Measurements from ENCODE around the gene GALNT17.

Gene GALNT17

GRCh38 chr7:71286924-71287323 lies 155.0 kb downstream of the GALNT17 start:
- DNase-seq = no peak

- DNase-seq = no peak
Observed at GRCh38 chr7:71290452-71290851, 158.5 kb downstream of the GALNT17 start.

GRCh38 chr7:71298378-71298777 lies 166.4 kb downstream of the GALNT17 start:
- no peak for DNase-seq

GRCh38 chr7:71300086-71300485 lies 168.1 kb downstream of the GALNT17 start:
- no peak for DNase-seq

GRCh38 chr7:71300603-71301002 lies 168.7 kb downstream of the GALNT17 start:
- DNase-seq = no peak

GRCh38 chr7:71301167-71301566 lies 169.2 kb downstream of the GALNT17 start:
- DNase-seq = no peak

GRCh38 chr7:71303566-71303965 lies 171.6 kb downstream of the GALNT17 start:
- DNase-seq = no peak

- no peak for DNase-seq
Observed at GRCh38 chr7:71308096-71308495, 176.2 kb downstream of the GALNT17 start.

GRCh38 chr7:71311576-71311975 lies 179.6 kb downstream of the GALNT17 start:
- no peak for DNase-seq

- DNase-seq = no peak
Observed at GRCh38 chr7:71312755-71313490, 181.0 kb downstream of the GALNT17 start.

- no peak for DNase-seq
Observed at GRCh38 chr7:71313553-71313952, 181.6 kb downstream of the GALNT17 start.

- no peak for DNase-seq
Observed at GRCh38 chr7:71320916-71321315, 189.0 kb downstream of the GALNT17 start.

- no peak for DNase-seq
Observed at GRCh38 chr7:71322201-71322600, 190.3 kb downstream of the GALNT17 start.

GRCh38 chr7:71323726-71324125 lies 191.8 kb downstream of the GALNT17 start:
- no peak for DNase-seq

GRCh38 chr7:71325151-71325550 lies 193.2 kb downstream of the GALNT17 start:
- DNase-seq = no peak

- no peak for DNase-seq
Observed at GRCh38 chr7:71326595-71326994, 194.7 kb downstream of the GALNT17 start.

GRCh38 chr7:71327946-71328345 lies 196.0 kb downstream of the GALNT17 start:
- no peak for DNase-seq

GRCh38 chr7:71329030-71329660 lies 197.2 kb downstream of the GALNT17 start:
- no peak for DNase-seq

GRCh38 chr7:71332207-71332606 lies 200.3 kb downstream of the GALNT17 start:
- no peak for DNase-seq

- no peak for DNase-seq
Observed at GRCh38 chr7:71334541-71334940, 202.6 kb downstream of the GALNT17 start.

- no peak for DNase-seq
Observed at GRCh38 chr7:71338866-71339265, 206.9 kb downstream of the GALNT17 start.

- no peak for DNase-seq
Observed at GRCh38 chr7:71339924-71340323, 208.0 kb downstream of the GALNT17 start.

GRCh38 chr7:71342202-71342601 lies 210.3 kb downstream of the GALNT17 start:
- no peak for DNase-seq

GRCh38 chr7:71343039-71343438 lies 211.1 kb downstream of the GALNT17 start:
- no peak for DNase-seq

- DNase-seq = no peak
Observed at GRCh38 chr7:71343892-71344291, 211.9 kb downstream of the GALNT17 start.
